Right atrium auricular region (tissue), 2 donors: Measurements from ENCODE around the gene RMDN2. TPM values are rescaled to one million over a fixed set of nuclear protein-coding genes. Genes with fewer than 3 reads are reported as not detected.

Source experiments
- DNase-seq: peaks from one replicate; pipeline ENCODE4 v3.0.0-alpha.2; 2019; ENCODE audit warnings: low spot score
- H3K27ac ChIP-seq, 2 donors: fragments of 200-600 bp; sonication (generic); 1 replicate in 1 of 2; 2 replicates in 1 of 2; pipeline ENCODE4 v1.5.1; 2016 to 2019
- H3K27me3 ChIP-seq, 2 donors: fragments of 200-600 bp; sonication (generic); one replicate each; pipeline versions ENCODE4 v1.5.1 to v1.6.0; 2017 to 2019
- H3K36me3 ChIP-seq: fragments of 200-600 bp; sonication (generic); one replicate; pipeline ENCODE4 v1.5.1; 2016
- H3K4me1 ChIP-seq, 2 donors: fragments of 200-600 bp; sonication (generic); one replicate each; pipeline versions ENCODE4 v1.5.1 to v1.6.0; 2017 to 2019
- H3K4me3 ChIP-seq, 2 donors: fragments of 200-600 bp; sonication (generic); 1 replicate in 1 of 2; 2 replicates in 1 of 2; pipeline ENCODE4 v1.5.1; 2017 to 2019; ENCODE audit warnings: mild to moderate bottlenecking in 1 of 2, moderate library complexity in 1 of 2
- H3K9me3 ChIP-seq, 2 donors: fragments of 200-600 bp; sonication (generic); one replicate each; pipeline ENCODE4 v1.5.1; 2019
- total RNA-seq, 2 donors: library from RNA; depleted of rRNA; stranded (reverse); fragments of >200 nt; gene quantifications; one replicate each; pipeline ENCODE4 v1.1.0, GENCODE V29; 2016
- TF ChIP-seq, protein P1 (sequence below), 2 donors: fragments of 200-600 bp; sonication (generic); IDR thresholded peaks; one replicate each; pipeline ENCODE4 v1.5.1; 2019; ENCODE audit warnings: antibody characterized with exemption in 2 of 2

RMDN2 gene
- total RNA-seq, 2 donors from 2014 or later: 5.0 to 6.2 TPM

DNA sequence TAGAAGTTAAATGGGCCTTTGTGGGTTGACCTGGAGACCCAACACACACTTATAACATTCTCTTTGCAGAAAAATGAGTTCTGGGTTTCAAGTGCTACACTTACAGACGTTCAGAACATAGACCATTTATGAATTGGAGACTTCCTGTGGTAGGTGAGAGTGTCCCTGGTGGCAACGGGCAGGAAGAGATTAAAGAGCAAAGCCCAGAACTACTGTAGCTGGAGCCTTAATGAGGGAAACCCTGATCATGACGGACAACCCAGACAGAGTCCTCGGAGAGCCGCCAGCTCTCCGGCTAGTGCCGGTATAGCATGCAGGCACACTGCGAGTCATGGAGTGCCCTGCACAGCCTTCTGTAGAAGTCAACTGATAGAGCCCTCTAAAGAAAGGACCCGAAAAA lies 44.5 kb upstream of the RMDN2 start:
- Histone ChIP-seq H3K36me3 (no peaks in the 10 kb centered on the region), H3K4me3 (no peak overlapping the region)
- TF ChIP-seq, protein P1, sequence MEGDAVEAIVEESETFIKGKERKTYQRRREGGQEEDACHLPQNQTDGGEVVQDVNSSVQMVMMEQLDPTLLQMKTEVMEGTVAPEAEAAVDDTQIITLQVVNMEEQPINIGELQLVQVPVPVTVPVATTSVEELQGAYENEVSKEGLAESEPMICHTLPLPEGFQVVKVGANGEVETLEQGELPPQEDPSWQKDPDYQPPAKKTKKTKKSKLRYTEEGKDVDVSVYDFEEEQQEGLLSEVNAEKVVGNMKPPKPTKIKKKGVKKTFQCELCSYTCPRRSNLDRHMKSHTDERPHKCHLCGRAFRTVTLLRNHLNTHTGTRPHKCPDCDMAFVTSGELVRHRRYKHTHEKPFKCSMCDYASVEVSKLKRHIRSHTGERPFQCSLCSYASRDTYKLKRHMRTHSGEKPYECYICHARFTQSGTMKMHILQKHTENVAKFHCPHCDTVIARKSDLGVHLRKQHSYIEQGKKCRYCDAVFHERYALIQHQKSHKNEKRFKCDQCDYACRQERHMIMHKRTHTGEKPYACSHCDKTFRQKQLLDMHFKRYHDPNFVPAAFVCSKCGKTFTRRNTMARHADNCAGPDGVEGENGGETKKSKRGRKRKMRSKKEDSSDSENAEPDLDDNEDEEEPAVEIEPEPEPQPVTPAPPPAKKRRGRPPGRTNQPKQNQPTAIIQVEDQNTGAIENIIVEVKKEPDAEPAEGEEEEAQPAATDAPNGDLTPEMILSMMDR (IDR thresholded peaks at IDR 0.05): no peak

DNA sequence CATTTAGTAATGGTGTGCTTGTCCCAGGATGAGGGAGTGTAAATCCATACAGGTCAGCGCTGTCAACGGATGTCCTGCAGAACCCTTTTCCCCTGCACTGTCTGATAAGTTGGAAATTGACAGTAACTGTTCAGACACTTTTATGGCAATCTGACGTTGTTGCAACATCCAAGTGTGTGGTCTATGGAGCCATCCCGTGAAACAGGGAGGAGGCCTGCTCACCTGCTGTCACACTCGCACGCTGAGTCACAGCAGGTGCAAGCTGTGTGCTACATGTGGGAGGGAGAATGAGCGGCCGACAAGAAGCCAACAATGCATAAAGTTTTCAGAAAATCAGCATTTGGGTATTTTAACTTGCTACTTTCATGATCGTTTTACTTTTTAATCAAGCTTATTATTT lies 43.7 kb upstream of the RMDN2 start:
- no peaks in the 10 kb centered on the region for H3K36me3 ChIP-seq
- no peak overlapping the region for H3K4me3 ChIP-seq
- H3K27me3 ChIP-seq: no peaks in the 10 kb centered on the region
- TF ChIP-seq, protein P1 (IDR thresholded peaks at IDR 0.05): no peak
- H3K9me3 ChIP-seq: no peaks in the 10 kb centered on the region
- no peak overlapping the region for H3K27ac ChIP-seq
- DNase-seq: no peak
- H3K4me1 ChIP-seq: peaks cover 0 to 6% of the 10 kb centered on the region in 2 donors

More for the DNA sequence above, 44.5 kb upstream of the RMDN2 start:
- DNase-seq: no peak
- Histone ChIP-seq H3K9me3 (no peaks in the 10 kb centered on the region), H3K4me1 (peaks cover 0 to 14% of the 10 kb centered on the region in 2 donors), H3K27me3 (no peaks in the 10 kb centered on the region), H3K27ac (no peak overlapping the region)

DNA sequence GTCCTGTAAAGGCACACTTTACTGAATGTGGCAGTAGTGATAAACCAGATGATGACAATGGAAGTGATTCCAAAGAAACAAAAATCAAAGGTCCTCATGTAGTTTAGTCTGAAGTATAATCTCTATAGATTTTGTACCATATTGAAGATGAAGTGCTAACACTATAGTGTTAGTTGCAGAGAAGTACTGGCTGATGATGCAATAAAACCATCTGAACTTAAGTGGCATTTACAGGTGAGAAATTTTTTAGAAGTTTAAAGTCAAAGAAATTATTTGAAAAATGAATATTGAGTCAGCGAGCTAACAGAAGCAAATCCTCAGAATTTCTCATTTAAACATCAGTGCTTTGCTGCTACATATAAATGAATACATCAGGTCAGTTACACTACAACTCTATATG lies 43.1 kb upstream of the RMDN2 start:
- Histone ChIP-seq H3K27ac (no peak overlapping the region), H3K36me3 (no peaks in the 10 kb centered on the region), H3K4me1 (peaks cover 0 to 3% of the 10 kb centered on the region in 2 donors), H3K9me3 (no peaks in the 10 kb centered on the region), H3K27me3 (no peaks in the 10 kb centered on the region), H3K4me3 (no peak overlapping the region)
- TF ChIP-seq, protein P1 (IDR thresholded peaks at IDR 0.05): no peak
- no peak for DNase-seq

DNA sequence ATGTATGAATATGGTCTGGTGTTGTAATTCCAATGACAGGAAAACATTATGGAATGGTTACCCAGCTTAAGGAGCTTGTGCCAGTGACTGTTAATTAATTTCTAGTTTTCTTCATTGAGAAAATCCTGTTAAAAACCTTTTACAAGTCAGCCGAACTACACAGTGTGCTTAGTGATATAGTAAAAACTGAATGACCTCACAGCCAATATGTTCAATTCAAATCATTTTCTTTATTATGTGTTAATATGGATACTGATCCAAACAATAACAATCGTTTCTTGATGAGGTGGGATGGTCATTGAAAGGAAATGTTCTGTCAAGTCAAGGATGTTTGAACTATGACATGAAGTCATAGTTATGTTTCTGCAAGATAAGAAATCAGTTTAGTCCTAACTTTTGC lies 41.6 kb upstream of the RMDN2 start:
- no peaks in the 10 kb centered on the region for H3K9me3 ChIP-seq
- H3K4me1 ChIP-seq: no peaks in the 10 kb centered on the region
- no peak overlapping the region for H3K4me3 ChIP-seq
- no peaks in the 10 kb centered on the region for H3K36me3 ChIP-seq
- no peak for DNase-seq
- no peak overlapping the region for H3K27ac ChIP-seq
- TF ChIP-seq, protein P1 (IDR thresholded peaks at IDR 0.05): no peak
- no peaks in the 10 kb centered on the region for H3K27me3 ChIP-seq

DNA sequence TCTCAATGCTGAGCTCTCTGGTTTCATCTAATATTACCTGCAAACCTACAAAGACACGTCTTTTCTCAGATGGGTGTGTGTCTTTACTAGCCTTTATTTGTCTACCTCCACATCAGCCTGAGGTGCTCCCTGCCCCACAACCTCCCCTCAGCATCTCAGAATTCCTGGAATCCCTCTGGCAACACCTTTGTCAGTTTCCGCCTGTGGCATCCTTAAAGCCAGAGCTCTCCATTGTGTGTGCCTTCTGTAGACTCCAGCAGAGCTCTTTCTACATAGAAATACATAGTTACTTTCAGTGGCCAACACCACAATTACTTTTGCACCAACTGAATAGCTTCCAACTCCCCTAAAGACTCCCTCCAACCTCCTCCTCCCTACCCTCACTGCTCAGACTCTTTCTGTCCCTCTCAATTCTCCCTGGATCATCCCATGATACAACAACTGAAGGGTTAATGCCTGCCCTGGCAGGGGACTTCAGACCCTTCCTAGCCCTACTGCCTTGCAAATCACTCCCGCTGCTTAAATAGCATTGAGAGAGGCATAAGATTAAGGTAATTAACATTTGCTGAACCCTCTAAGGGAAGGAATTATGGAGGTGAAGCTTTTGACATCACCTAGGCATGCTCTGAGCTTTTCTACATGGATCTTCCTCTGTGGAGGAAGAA lies 39.6 kb upstream of the RMDN2 start:
- no peaks in the 10 kb centered on the region for H3K4me1 ChIP-seq
- no peaks in the 10 kb centered on the region for H3K36me3 ChIP-seq
- DNase-seq: no peak
- TF ChIP-seq, protein P1 (IDR thresholded peaks at IDR 0.05): no peak
- no peaks in the 10 kb centered on the region for H3K9me3 ChIP-seq
- H3K27me3 ChIP-seq: no peaks in the 10 kb centered on the region
- no peak overlapping the region for H3K4me3 ChIP-seq
- H3K27ac ChIP-seq: no peak overlapping the region

DNA sequence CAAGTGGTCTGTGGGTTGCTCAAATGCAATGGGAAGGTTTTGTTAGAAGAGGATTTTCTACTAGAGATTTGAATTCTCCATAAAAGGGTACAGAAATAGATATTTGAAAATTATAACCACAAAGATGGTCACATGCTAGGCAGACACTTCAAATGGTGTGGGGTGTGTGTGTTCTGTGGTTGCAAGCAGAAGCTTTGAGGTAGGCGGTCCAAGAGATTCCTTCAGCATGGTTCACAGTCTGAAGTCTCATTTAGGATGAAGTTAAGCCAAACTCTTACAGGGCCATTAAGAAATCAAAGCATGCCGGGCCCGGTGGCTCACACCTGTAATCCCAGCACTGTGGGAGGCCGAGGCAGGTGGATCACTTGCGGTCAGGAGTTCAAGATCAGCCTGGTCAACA lies 38.3 kb upstream of the RMDN2 start:
- H3K36me3 ChIP-seq: no peaks in the 10 kb centered on the region
- TF ChIP-seq, protein P1 (IDR thresholded peaks at IDR 0.05): no peak
- no peak overlapping the region for H3K27ac ChIP-seq
- no peaks in the 10 kb centered on the region for H3K27me3 ChIP-seq
- no peak for DNase-seq
- no peaks in the 10 kb centered on the region for H3K9me3 ChIP-seq
- H3K4me1 ChIP-seq: peaks cover 0 to 8% of the 10 kb centered on the region in 2 donors
- H3K4me3 ChIP-seq: no peak overlapping the region
